LNCaP clone FGC (cell line): ENCODE results near the gene PDE6B.
"Not testable (repeated sequence)": the region's sequence is repeated elsewhere in the genome, so short reads cannot be mapped to it uniquely, and the experiment has no call there.

Source experiments
- DNase-seq: peaks from one replicate; pipeline ENCODE4 v3.0.0-alpha.2; 2011; ENCODE audit warnings: low read depth
- H3K4me3 ChIP-seq: 2 replicates; pipeline ENCODE4 v1.5.1; 2011; ENCODE audit warnings: mild to moderate bottlenecking, low read depth, low read length, control low read depth
- TF ChIP-seq, protein P1 (sequence below): IDR thresholded peaks from 2 replicates; pipeline ENCODE4 v1.5.1; 2012; ENCODE audit warnings: mild to moderate bottlenecking; ENCODE audit not compliant: control insufficient read depth, insufficient read depth; ENCODE audit errors: extremely low read depth

PDE6B gene

GRCh38 chr4:704198-704891 lies 79.0 kb downstream of the PDE6B start:
- no peak overlapping the region for H3K4me3 ChIP-seq
- TF ChIP-seq, protein P1, sequence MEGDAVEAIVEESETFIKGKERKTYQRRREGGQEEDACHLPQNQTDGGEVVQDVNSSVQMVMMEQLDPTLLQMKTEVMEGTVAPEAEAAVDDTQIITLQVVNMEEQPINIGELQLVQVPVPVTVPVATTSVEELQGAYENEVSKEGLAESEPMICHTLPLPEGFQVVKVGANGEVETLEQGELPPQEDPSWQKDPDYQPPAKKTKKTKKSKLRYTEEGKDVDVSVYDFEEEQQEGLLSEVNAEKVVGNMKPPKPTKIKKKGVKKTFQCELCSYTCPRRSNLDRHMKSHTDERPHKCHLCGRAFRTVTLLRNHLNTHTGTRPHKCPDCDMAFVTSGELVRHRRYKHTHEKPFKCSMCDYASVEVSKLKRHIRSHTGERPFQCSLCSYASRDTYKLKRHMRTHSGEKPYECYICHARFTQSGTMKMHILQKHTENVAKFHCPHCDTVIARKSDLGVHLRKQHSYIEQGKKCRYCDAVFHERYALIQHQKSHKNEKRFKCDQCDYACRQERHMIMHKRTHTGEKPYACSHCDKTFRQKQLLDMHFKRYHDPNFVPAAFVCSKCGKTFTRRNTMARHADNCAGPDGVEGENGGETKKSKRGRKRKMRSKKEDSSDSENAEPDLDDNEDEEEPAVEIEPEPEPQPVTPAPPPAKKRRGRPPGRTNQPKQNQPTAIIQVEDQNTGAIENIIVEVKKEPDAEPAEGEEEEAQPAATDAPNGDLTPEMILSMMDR = no peak
- DNase-seq = no peak

GRCh38 chr4:704971-705277 lies 79.6 kb downstream of the PDE6B start:
- H3K4me3 ChIP-seq = peak overlapping the region; percentile 78
- no peak for DNase-seq
- TF ChIP-seq, protein P1 = no peak

DNA sequence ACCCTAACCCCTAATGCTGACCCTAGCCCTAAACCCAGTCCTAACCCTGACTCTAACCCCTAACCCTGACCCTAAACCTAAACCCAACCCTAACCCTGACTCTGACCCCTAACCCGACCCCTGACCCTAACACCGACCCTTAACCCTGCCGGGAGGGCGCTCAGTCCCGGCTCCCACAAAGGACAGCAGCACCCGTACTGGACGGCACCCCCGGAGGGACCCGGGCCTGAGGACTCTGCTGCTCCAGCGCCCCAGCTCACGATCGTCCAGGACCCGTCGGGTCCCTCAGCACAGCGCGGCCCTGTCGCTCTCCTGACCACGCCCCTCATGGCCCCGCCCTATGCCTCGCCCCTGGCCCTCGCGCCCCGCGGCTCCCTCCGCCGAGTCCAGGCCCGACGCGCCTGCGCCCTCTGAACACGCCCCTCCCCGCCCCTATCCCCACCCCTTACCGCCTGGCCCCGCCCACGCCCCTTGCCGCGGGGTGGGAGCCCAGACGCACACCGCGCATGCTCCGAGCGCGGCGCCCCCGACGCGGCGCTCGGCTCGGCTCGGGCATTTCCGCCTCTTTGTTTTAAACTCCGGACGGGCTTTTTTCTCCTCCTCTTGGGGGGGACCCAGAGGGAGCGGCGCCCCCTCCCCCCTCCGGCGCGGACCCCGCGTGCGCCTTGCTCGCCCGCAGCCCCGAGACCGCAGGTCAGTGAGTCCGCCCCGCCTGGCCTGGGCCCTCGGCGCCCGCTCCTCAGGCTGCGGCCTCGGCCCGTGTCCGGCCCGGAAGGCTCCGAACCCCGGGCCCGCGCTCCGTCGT lies 80.1 kb downstream of the PDE6B start, which contains the start of gene PCGF3:
PCGF3 (plus strand) TSS at position 555 of the 805 bp plus-strand sequence. CDS start 27,849 bp downstream, outside the sequence.
- DNase-seq = peak; percentile 71
- TF ChIP-seq, protein P1 = no peak
- peak within 1 kb of the TSS; percentile 78 for H3K4me3 ChIP-seq

DNA sequence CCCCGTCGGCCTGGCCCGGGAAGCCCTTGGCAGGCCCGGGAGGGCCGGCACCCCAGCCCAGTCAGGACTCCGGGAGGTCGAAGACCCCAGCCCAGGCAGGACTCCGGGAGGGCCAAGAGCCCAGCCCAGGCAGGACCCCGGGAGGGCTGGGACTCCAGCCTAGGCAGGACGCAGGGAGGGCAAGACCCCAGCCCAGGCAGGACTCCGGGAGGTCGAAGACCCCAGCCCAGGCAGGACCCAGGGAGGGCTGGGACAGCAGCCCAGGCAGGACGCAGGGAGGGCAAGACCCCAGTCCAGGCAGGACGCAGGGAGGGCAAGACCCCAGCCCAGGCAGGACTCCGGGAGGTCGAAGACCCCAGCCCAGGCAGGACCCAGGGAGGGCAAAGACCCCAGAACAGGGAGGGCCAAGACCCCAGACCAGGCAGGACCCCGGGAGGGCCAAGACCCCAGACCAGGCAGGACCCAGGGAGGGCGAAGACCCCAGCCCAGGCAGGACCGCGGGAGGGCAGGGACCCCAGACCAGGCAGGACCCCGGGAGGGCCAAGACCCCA lies 80.8 kb downstream of the PDE6B start:
- DNase-seq = not testable (repeated sequence)
- peak overlapping the region; percentile 78 for H3K4me3 ChIP-seq

- TF ChIP-seq, protein P1 = no peak
- peak overlapping the region; percentile 78 for H3K4me3 ChIP-seq
- DNase-seq = no peak
These were observed 81.6 kb downstream of the PDE6B start for GRCh38 chr4:706834-707598.

- TF ChIP-seq, protein P1 = no peak
- DNase-seq = no peak
- no peak overlapping the region for H3K4me3 ChIP-seq
These were observed 82.7 kb downstream of the PDE6B start for GRCh38 chr4:707929-708630.
